Measurements from ENCODE around the gene ZC3HAV1. TPM values are rescaled to one million over a fixed set of nuclear protein-coding genes. Genes with fewer than 3 reads are reported as not detected.

Gene ZC3HAV1
- total RNA-seq, 2 experiments from 2014 or later: 47.4 to 52.4 TPM

GRCh38 chr7:139049936-139050335 is 59.6 kb downstream of the ZC3HAV1 start:
- intact Hi-C loops (cut with micrococcal nuclease; ENCODE audit: unreplicated experiment): no loop called here
- POLR2A ChIA-PET: no interaction called here
- H3K9me2 ChIP-seq (ENCODE audit: insufficient read depth, low read length): no peaks in the 10 kb centered on the region
- H3K36me3 ChIP-seq (ENCODE audit: insufficient read depth, low read length): peaks cover 90% of the 10 kb centered on the region
- H3K4me1 ChIP-seq (ENCODE audit: insufficient read depth, low read length, poor library complexity, severe bottlenecking): no peaks in the 10 kb centered on the region
- H3K4me3 ChIP-seq (ENCODE audit: low read depth, low read length, poor library complexity, severe bottlenecking): no peak overlapping the region
- H3K79me2 ChIP-seq (ENCODE audit: insufficient read depth, low read depth, low read length): no peaks in the 10 kb centered on the region
- no peaks in the 10 kb centered on the region for H4K20me1 ChIP-seq (ENCODE audit: insufficient read depth, low read length)
- no peak for TF ChIP-seq CTCF (conservative IDR thresholded peaks at IDR 0.05; ENCODE audit: low read length)
- no peak for TF ChIP-seq EZH2phosphoT487 (IDR thresholded peaks at IDR 0.05; ENCODE audit: borderline replicate concordance, low read depth, low read length)
- H3K4me2 ChIP-seq (ENCODE audit: low read length): no peak overlapping the region
- DNase-seq (ENCODE audit: low spot score): no peak
- CTCF ChIA-PET (ENCODE audit: unreplicated experiment): interaction anchor here (1.0 kb wide), 1 partner anchor 16 kb away, joined by 3 read pairs; no protein-coding TSS in a partner anchor
- BruUV-seq (replicated peaks): no TSS peak
- no peak overlapping the region for H3K27ac ChIP-seq (ENCODE audit: low read depth, low read length, poor library complexity, severe bottlenecking)
- no peaks in the 10 kb centered on the region for H3K9me3 ChIP-seq (ENCODE audit: low read length)
- no peak overlapping the region for H2AFZ ChIP-seq (ENCODE audit: low read length)

GRCh38 chr7:139049111-139049510 is 60.4 kb downstream of the ZC3HAV1 start:
- no TSS peak for BruUV-seq (replicated peaks)
- Histone ChIP-seq H3K4me3 (ENCODE audit: low read depth, low read length, poor library complexity, severe bottlenecking) (no peak overlapping the region), H3K4me1 (ENCODE audit: insufficient read depth, low read length, poor library complexity, severe bottlenecking) (no peaks in the 10 kb centered on the region), H3K79me2 (ENCODE audit: insufficient read depth, low read depth, low read length) (no peaks in the 10 kb centered on the region), H3K36me3 (ENCODE audit: insufficient read depth, low read length) (peaks cover 90% of the 10 kb centered on the region), H3K9me3 (ENCODE audit: low read length) (no peaks in the 10 kb centered on the region), H3K27ac (ENCODE audit: low read depth, low read length, poor library complexity, severe bottlenecking) (no peak overlapping the region), H3K4me2 (ENCODE audit: low read length) (no peak overlapping the region), H2AFZ (ENCODE audit: low read length) (no peak overlapping the region), H4K20me1 (ENCODE audit: insufficient read depth, low read length) (no peaks in the 10 kb centered on the region), H3K9me2 (ENCODE audit: insufficient read depth, low read length) (no peaks in the 10 kb centered on the region)
- ChIA-PET POLR2A (no interaction called here), CTCF (ENCODE audit: unreplicated experiment) (interaction anchor here (1.0 kb wide), 1 partner anchor 17 kb away, joined by 3 read pairs; no protein-coding TSS in a partner anchor)
- no peak for DNase-seq (ENCODE audit: low spot score)
- intact Hi-C loops (cut with micrococcal nuclease; ENCODE audit: unreplicated experiment): no loop called here
- TF ChIP-seq CTCF (conservative IDR thresholded peaks at IDR 0.05; ENCODE audit: low read length): no peak

GRCh38 chr7:139047970-139048369 is 61.5 kb downstream of the ZC3HAV1 start:
- no peak overlapping the region for H2AFZ ChIP-seq (ENCODE audit: low read length)
- TF ChIP-seq CTCF (conservative IDR thresholded peaks at IDR 0.05; ENCODE audit: low read length) (no peak), EZH2phosphoT487 (IDR thresholded peaks at IDR 0.05; ENCODE audit: borderline replicate concordance, low read depth, low read length) (no peak)
- intact Hi-C loops (cut with micrococcal nuclease; ENCODE audit: unreplicated experiment): no loop called here
- H3K27ac ChIP-seq (ENCODE audit: low read depth, low read length, poor library complexity, severe bottlenecking): no peak overlapping the region
- no peak overlapping the region for H3K4me3 ChIP-seq (ENCODE audit: low read depth, low read length, poor library complexity, severe bottlenecking)
- no peak for DNase-seq (ENCODE audit: low spot score)
- H3K4me1 ChIP-seq (ENCODE audit: insufficient read depth, low read length, poor library complexity, severe bottlenecking): no peaks in the 10 kb centered on the region
- H3K79me2 ChIP-seq (ENCODE audit: insufficient read depth, low read depth, low read length): no peaks in the 10 kb centered on the region
- H4K20me1 ChIP-seq (ENCODE audit: insufficient read depth, low read length): no peaks in the 10 kb centered on the region
- H3K4me2 ChIP-seq (ENCODE audit: low read length): no peak overlapping the region
- BruUV-seq (replicated peaks): no TSS peak
- H3K9me2 ChIP-seq (ENCODE audit: insufficient read depth, low read length): no peaks in the 10 kb centered on the region
- no peaks in the 10 kb centered on the region for H3K9me3 ChIP-seq (ENCODE audit: low read length)
- POLR2A ChIA-PET: no interaction called here
- H3K36me3 ChIP-seq (ENCODE audit: insufficient read depth, low read length): peaks cover 88% of the 10 kb centered on the region
- CTCF ChIA-PET (ENCODE audit: unreplicated experiment): no interaction called here

Measured in OCI-LY7 (cell line).